ENCODE data around the gene H2AZ2.

The H2AZ2 gene

GRCh38 chr7:44847920-44848634 is at the start of gene H2AZ2:
H2AZ2 (minus strand) TSS chr7:44848087; CDS start chr7:44847971, 116 bp downstream.
- TF ChIP-seq CTCF (IDR thresholded peaks at IDR 0.05; ENCODE audit: extremely low read depth, missing control alignments), result no peak

GRCh38 chr7:44897309-44897708 is 49.4 kb upstream of the H2AZ2 start:
- no peak for DNase-seq (ENCODE audit: low spot score)
- no peak for TF ChIP-seq CTCF (IDR thresholded peaks at IDR 0.05; ENCODE audit: extremely low read depth, missing control alignments)

More at GRCh38 chr7:44847920-44848634, at the start of gene H2AZ2:
- DNase-seq (ENCODE audit: low spot score), result peak; percentile 98

- no peak for DNase-seq (ENCODE audit: low spot score)
- no peak for TF ChIP-seq CTCF (IDR thresholded peaks at IDR 0.05; ENCODE audit: extremely low read depth, missing control alignments)
Measured at GRCh38 chr7:44894888-44895580, 47.1 kb upstream of the H2AZ2 start.

GRCh38 chr7:44893710-44894234 is 45.9 kb upstream of the H2AZ2 start:
- DNase-seq (ENCODE audit: low spot score), result no peak
- no peak for TF ChIP-seq CTCF (IDR thresholded peaks at IDR 0.05; ENCODE audit: extremely low read depth, missing control alignments)

- no peak for DNase-seq (ENCODE audit: low spot score)
- no peak for TF ChIP-seq CTCF (IDR thresholded peaks at IDR 0.05; ENCODE audit: extremely low read depth, missing control alignments)
Measured at GRCh38 chr7:44891791-44892190, 43.9 kb upstream of the H2AZ2 start.

- DNase-seq (ENCODE audit: low spot score), result no peak
- TF ChIP-seq CTCF (IDR thresholded peaks at IDR 0.05; ENCODE audit: extremely low read depth, missing control alignments), result no peak
Measured at GRCh38 chr7:44891372-44891771, 43.5 kb upstream of the H2AZ2 start.

Data from GM20000 (cell line).